ENCODE results near the gene FGD3. TPM values are rescaled to one million over a fixed set of nuclear protein-coding genes. Genes with fewer than 3 reads are reported as not detected.
A peak's percentile ranks its signal among the peaks of the same experiment; 100 is the strongest.

The FGD3 gene
- polyA plus RNA-seq, 2 of the 4 experiments (the other 2 are of a cell fraction), result 0.18 to 0.23 TPM

DNA sequence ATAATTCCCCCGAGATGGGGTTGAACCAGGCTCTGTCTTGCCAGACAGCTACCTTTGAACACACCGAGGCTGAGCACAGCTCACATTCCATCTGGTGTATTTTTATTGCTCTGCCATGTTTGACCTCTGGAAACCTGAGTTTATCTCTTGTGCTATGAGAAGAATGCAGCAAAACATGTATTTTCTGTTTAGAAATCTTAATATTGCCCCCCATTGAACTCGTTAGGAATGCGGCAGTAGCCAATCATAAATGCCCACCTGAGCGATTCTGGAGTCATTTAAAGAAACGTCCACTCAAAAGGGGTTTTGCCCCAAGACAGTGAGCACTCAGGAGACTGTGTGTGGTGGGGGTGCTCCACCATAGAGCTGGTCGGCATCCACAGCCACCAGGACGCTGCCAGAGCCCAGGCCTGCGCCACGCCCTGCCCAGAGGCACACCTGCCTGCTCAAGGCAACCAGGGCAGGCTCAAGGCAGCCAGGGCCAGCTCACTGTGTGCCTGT is 26.9 kb downstream of the FGD3 start (continued):
- TF ChIP-seq, protein P1, sequence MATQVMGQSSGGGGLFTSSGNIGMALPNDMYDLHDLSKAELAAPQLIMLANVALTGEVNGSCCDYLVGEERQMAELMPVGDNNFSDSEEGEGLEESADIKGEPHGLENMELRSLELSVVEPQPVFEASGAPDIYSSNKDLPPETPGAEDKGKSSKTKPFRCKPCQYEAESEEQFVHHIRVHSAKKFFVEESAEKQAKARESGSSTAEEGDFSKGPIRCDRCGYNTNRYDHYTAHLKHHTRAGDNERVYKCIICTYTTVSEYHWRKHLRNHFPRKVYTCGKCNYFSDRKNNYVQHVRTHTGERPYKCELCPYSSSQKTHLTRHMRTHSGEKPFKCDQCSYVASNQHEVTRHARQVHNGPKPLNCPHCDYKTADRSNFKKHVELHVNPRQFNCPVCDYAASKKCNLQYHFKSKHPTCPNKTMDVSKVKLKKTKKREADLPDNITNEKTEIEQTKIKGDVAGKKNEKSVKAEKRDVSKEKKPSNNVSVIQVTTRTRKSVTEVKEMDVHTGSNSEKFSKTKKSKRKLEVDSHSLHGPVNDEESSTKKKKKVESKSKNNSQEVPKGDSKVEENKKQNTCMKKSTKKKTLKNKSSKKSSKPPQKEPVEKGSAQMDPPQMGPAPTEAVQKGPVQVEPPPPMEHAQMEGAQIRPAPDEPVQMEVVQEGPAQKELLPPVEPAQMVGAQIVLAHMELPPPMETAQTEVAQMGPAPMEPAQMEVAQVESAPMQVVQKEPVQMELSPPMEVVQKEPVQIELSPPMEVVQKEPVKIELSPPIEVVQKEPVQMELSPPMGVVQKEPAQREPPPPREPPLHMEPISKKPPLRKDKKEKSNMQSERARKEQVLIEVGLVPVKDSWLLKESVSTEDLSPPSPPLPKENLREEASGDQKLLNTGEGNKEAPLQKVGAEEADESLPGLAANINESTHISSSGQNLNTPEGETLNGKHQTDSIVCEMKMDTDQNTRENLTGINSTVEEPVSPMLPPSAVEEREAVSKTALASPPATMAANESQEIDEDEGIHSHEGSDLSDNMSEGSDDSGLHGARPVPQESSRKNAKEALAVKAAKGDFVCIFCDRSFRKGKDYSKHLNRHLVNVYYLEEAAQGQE (IDR thresholded peaks at IDR 0.05), result no peak

DNA sequence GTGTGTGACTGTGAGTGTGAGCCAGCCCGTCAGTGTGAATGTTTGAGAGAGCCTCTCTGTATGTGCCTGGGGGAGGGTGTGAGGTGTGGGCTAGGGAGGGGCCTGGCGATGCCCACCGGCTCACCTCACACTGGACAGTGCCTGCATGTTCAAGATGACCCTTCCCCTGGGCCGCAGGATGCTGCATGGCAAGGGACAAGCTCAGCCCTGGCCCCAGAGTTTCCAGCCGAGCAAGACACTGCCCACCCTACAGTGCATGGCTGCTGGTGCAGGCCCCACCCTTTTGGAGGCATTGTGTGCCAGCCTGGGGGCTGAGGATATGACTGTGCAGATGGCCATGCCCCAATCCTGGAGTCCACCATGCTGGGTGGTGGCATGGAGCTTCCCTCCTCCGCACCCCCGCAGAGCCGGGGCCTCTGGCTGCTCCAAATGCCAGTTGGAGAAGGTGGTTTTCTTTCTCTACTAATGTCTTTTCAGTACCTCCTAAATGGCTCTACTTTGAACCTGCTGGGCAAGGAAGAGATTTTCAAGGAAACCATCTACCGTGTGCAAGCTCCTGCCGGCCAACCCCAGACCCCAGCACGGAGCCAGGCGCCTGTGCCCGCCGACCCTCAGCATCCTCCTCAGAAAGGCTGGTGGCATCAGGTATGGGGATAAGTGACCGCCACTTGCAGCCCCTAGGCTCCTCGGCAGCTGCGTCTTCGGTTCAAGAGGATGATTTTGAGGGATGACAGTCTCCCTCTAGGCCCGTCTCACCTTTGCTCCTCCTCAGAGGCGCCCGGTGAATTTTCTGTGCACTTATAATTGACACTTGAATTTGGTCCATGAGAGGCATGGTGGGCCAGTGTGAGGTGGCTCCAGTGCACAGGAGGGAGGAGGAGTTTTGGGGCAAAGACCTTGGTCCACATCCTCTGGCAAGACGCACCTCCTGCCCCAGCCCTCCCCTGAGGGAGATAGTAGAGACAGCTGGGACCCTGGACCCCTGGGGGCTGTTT is 27.7 kb downstream of the FGD3 start:
- Histone ChIP-seq H3K9me3 (no peaks in the 10 kb centered on the region), H3K4me3 (no peak overlapping the region), H3K27ac (no peak overlapping the region), H3K4me1 (no peaks in the 10 kb centered on the region), H3K4me2 (no peak overlapping the region)
- no peak for DNase-seq (ENCODE audit: low read depth in 1 of 2, low spot score in 1 of 2)
- no peak for FAIRE-seq
- ChIA-PET POLR2A (no interaction called here), CTCF (interaction anchor here (1.1 to 2.0 kb wide), 2 partner anchors 9 to 18 kb away, joined by 3 to 10 read pairs; no protein-coding TSS in a partner anchor)
- whole genome bisulfite sequencing (ENCODE audit: missing lambda C conversion rate), result 66% methylated on average over 21 of the region's 22 CpGs
- TF ChIP-seq POLR2A (IDR thresholded peaks at IDR 0.05; ENCODE audit: low read length) (no peak), MYC (IDR thresholded peaks at IDR 0.05; ENCODE audit: borderline replicate concordance, low read length) (no peak), ZC3H11A (IDR thresholded peaks at IDR 0.05) (no peak), HOXA7 (CRISPR knock-in tag; IDR thresholded peaks at IDR 0.05) (no peak), EHF (CRISPR knock-in tag; IDR thresholded peaks at IDR 0.05) (no peak), FOSB (CRISPR knock-in tag; IDR thresholded peaks at IDR 0.05) (no peak), JUN (IDR thresholded peaks at IDR 0.05) (no peak), JUNB (IDR thresholded peaks at IDR 0.05) (no peak), SMC3 (IDR thresholded peaks at IDR 0.05) (no peak), FOSL2 (IDR thresholded peaks at IDR 0.05) (no peak), FOSL2 (CRISPR knock-in tag; IDR thresholded peaks at IDR 0.05) (no peak)
- TF ChIP-seq, protein P2, sequence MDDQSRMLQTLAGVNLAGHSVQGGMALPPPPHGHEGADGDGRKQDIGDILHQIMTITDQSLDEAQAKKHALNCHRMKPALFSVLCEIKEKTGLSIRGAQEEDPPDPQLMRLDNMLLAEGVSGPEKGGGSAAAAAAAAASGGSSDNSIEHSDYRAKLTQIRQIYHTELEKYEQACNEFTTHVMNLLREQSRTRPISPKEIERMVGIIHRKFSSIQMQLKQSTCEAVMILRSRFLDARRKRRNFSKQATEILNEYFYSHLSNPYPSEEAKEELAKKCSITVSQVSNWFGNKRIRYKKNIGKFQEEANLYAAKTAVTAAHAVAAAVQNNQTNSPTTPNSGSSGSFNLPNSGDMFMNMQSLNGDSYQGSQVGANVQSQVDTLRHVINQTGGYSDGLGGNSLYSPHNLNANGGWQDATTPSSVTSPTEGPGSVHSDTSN (IDR thresholded peaks at IDR 0.05), result no peak
- TF ChIP-seq, protein P1 (IDR thresholded peaks at IDR 0.05), result no peak
- ATAC-seq, result peak; percentile 20 to 23; a peak in 2 of 6 replicates

DNA sequence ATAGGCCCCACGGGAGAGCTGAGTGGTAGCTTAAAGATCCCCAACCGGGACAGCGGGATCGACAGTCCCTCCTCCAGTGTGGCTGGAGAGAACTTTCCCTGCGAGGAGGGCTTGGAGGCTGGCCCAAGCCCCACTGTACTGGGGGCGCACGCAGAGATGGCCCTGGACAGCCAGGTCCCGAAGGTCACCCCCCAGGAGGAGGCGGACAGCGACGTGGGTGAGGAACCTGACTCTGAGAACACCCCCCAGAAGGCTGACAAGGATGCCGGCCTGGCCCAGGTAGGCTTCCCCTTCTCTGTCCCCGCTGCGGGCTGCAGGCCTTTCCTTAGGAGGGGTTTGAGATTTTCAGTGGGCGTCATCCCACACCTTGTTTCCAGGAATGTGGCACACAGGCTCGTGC is 29.1 kb downstream of the FGD3 start:
- FAIRE-seq (no peak), ATAC-seq (no peak), DNase-seq (ENCODE audit: low read depth in 1 of 2, low spot score in 1 of 2) (no peak)
- CTCF ChIA-PET, result interaction anchor here (2.0 kb wide), 1 partner anchor 19 kb away, joined by 10 read pairs; no protein-coding TSS in a partner anchor
- no peak overlapping the region for H3K4me3 ChIP-seq
- WGBS (ENCODE audit: missing lambda C conversion rate), result 73% methylated on average over 11 of the region's 16 CpGs
- TF ChIP-seq HOXB5 (CRISPR knock-in tag; IDR thresholded peaks at IDR 0.05) (no peak), CEBPB (IDR thresholded peaks at IDR 0.05) (no peak), TP53 (CRISPR knock-in tag; IDR thresholded peaks at IDR 0.05) (no peak), SREBF2 (IDR thresholded peaks at IDR 0.05) (no peak), BHLHE40 (IDR thresholded peaks at IDR 0.05; ENCODE audit: low read depth, low read length) (no peak), FOXS1 (CRISPR knock-in tag; IDR thresholded peaks at IDR 0.05) (no peak)
- no peak overlapping the region for H3K4me2 ChIP-seq
- POLR2A ChIA-PET, result no interaction called here
- H3K9me3 ChIP-seq, result no peaks in the 10 kb centered on the region
- no peaks in the 10 kb centered on the region for H3K4me1 ChIP-seq
- no peak overlapping the region for H3K27ac ChIP-seq

All from A549 (cell line).